Activated CD4-positive, alpha-beta memory T cell treated with anti-CD3 and anti-CD28 coated beads, Interleukin-2, amount 10 ng/mL, durations not matched to agents 7 days and 5 days (primary cell): ENCODE measurements around the gene KRTAP10-4. TPM values are rescaled to one million over a fixed set of nuclear protein-coding genes. Genes with fewer than 3 reads are reported as not detected.
"Not testable (repeated sequence)": the region's sequence is repeated elsewhere in the genome, so short reads cannot be mapped to it uniquely, and the experiment has no call there.

Experiments
- CTCF ChIA-PET: fragments of 350-600 bp; sonication (Branson Sonifier 250); formaldehyde crosslinking; loops from one replicate; lab custom pipeline; 2021; ENCODE audit warnings: antibody characterized with exemption, inconsistent platforms; lab: Charles Lee
- POLR2A ChIA-PET: fragments of 350-600 bp; sonication (Branson Sonifier 250); formaldehyde crosslinking; loops from one replicate; lab custom pipeline; 2021; ENCODE audit warnings: antibody characterized with exemption; lab: Charles Lee
- DNase-seq: peaks from one replicate; pipeline ENCODE4 v3.0.0-alpha.2; 2020
- H3K27ac Mint-ChIP-seq: one replicate; pipeline ENCODE4 v1.8.0; 2021; ENCODE audit warnings: mild to moderate bottlenecking, mixed read lengths
- H3K27me3 Mint-ChIP-seq: one replicate; pipeline ENCODE4 v1.8.0; 2021; ENCODE audit warnings: mixed read lengths
- H3K36me3 Mint-ChIP-seq: one replicate; pipeline ENCODE4 v1.8.0; 2021; ENCODE audit warnings: low read depth, mixed read lengths
- H3K4me1 Mint-ChIP-seq: one replicate; pipeline ENCODE4 v1.8.0; 2021; ENCODE audit warnings: mixed read lengths
- H3K4me3 Mint-ChIP-seq: one replicate; pipeline ENCODE4 v1.8.0; 2021; ENCODE audit warnings: mild to moderate bottlenecking, mixed read lengths
- H3K9me3 Mint-ChIP-seq: one replicate; pipeline ENCODE4 v1.8.0; 2021; ENCODE audit warnings: mixed read lengths
- total RNA-seq, 2 experiments: library from RNA; stranded (reverse); gene quantifications; one replicate each; pipeline ENCODE4 v1.2.3, GENCODE V29; 2021

The KRTAP10-4 gene
- not detected for total RNA-seq

- H3K27me3 Mint-ChIP-seq, DNase-seq, H3K4me1 Mint-ChIP-seq, H3K4me3 Mint-ChIP-seq, H3K36me3 Mint-ChIP-seq, H3K27ac Mint-ChIP-seq, POLR2A ChIA-PET: not testable (repeated sequence)
- H3K9me3 Mint-ChIP-seq = peaks cover 20% of the 10 kb centered on the region
- CTCF ChIA-PET = interaction anchor here (0.7 to 1.0 kb wide), 3 partner anchors 18 to 219 kb away, joined by 3 read pairs; partner anchors contain the start of gene KRTAP10-6
Observed at GRCh38 chr21:44573630-44574456, at the start of gene KRTAP10-4. TSS of gene KRTAP10-4 (plus strand) at chr21:44573729. CDS start at chr21:44573759, 30 bp downstream.

GRCh38 chr21:44524414-44525371, 48.8 kb upstream of the KRTAP10-4 start:
- no peaks in the 10 kb centered on the region for H3K36me3 Mint-ChIP-seq
- no peaks in the 10 kb centered on the region for H3K9me3 Mint-ChIP-seq
- no peak overlapping the region for H3K27ac Mint-ChIP-seq
- no peak overlapping the region for H3K4me3 Mint-ChIP-seq
- ChIA-PET POLR2A (no interaction called here), CTCF (no interaction called here)
- DNase-seq = no peak
- no peaks in the 10 kb centered on the region for H3K27me3 Mint-ChIP-seq
- no peaks in the 10 kb centered on the region for H3K4me1 Mint-ChIP-seq

- no peaks in the 10 kb centered on the region for H3K27me3 Mint-ChIP-seq
- ChIA-PET CTCF (no interaction called here), POLR2A (no interaction called here)
- no peak for DNase-seq
- no peak overlapping the region for H3K27ac Mint-ChIP-seq
- H3K36me3 Mint-ChIP-seq = no peaks in the 10 kb centered on the region
- H3K4me1 Mint-ChIP-seq = no peaks in the 10 kb centered on the region
- H3K9me3 Mint-ChIP-seq = no peaks in the 10 kb centered on the region
- no peak overlapping the region for H3K4me3 Mint-ChIP-seq
Observed at GRCh38 chr21:44525391-44526095, 48.0 kb upstream of the KRTAP10-4 start.

- H3K27ac Mint-ChIP-seq = no peak overlapping the region
- CTCF ChIA-PET = no interaction called here
- no peak for DNase-seq
- H3K4me1 Mint-ChIP-seq = no peaks in the 10 kb centered on the region
- no peaks in the 10 kb centered on the region for H3K9me3 Mint-ChIP-seq
- H3K4me3 Mint-ChIP-seq = no peak overlapping the region
- no peaks in the 10 kb centered on the region for H3K27me3 Mint-ChIP-seq
- POLR2A ChIA-PET = no interaction called here
- no peaks in the 10 kb centered on the region for H3K36me3 Mint-ChIP-seq
Observed at GRCh38 chr21:44526096-44526997, 47.2 kb upstream of the KRTAP10-4 start.

- Mint-ChIP-seq H3K4me3 (no peak overlapping the region), H3K9me3 (no peaks in the 10 kb centered on the region), H3K27me3 (no peaks in the 10 kb centered on the region), H3K36me3 (no peaks in the 10 kb centered on the region), H3K27ac (no peak overlapping the region), H3K4me1 (no peaks in the 10 kb centered on the region)
- DNase-seq = no peak
- CTCF ChIA-PET = no interaction called here
- POLR2A ChIA-PET = no interaction called here
Observed at GRCh38 chr21:44527156-44527982, 46.2 kb upstream of the KRTAP10-4 start.

- Mint-ChIP-seq H3K4me1 (no peaks in the 10 kb centered on the region), H3K27me3 (no peaks in the 10 kb centered on the region), H3K27ac (no peak overlapping the region), H3K36me3 (no peaks in the 10 kb centered on the region), H3K4me3 (no peak overlapping the region), H3K9me3 (no peaks in the 10 kb centered on the region)
- CTCF ChIA-PET = no interaction called here
- no peak for DNase-seq
- POLR2A ChIA-PET = no interaction called here
Observed at GRCh38 chr21:44527983-44528633, 45.4 kb upstream of the KRTAP10-4 start.

- Mint-ChIP-seq H3K36me3 (no peaks in the 10 kb centered on the region), H3K27ac (no peak overlapping the region), H3K27me3 (no peaks in the 10 kb centered on the region), H3K4me3 (no peak overlapping the region), H3K4me1 (no peaks in the 10 kb centered on the region), H3K9me3 (no peaks in the 10 kb centered on the region)
- POLR2A ChIA-PET = no interaction called here
- DNase-seq = no peak
- CTCF ChIA-PET = no interaction called here
Observed at GRCh38 chr21:44528634-44528995, 44.9 kb upstream of the KRTAP10-4 start.

- H3K36me3 Mint-ChIP-seq = no peaks in the 10 kb centered on the region
- DNase-seq = no peak
- CTCF ChIA-PET = no interaction called here
- H3K27me3 Mint-ChIP-seq = no peaks in the 10 kb centered on the region
- no peaks in the 10 kb centered on the region for H3K9me3 Mint-ChIP-seq
- H3K4me3 Mint-ChIP-seq = no peak overlapping the region
- H3K27ac Mint-ChIP-seq = no peak overlapping the region
- no peaks in the 10 kb centered on the region for H3K4me1 Mint-ChIP-seq
- POLR2A ChIA-PET = no interaction called here
Observed at GRCh38 chr21:44529011-44529421, 44.5 kb upstream of the KRTAP10-4 start.

GRCh38 chr21:44529503-44530125, 43.9 kb upstream of the KRTAP10-4 start:
- POLR2A ChIA-PET = no interaction called here
- H3K27me3 Mint-ChIP-seq = no peaks in the 10 kb centered on the region
- H3K27ac Mint-ChIP-seq = no peak overlapping the region
- no peaks in the 10 kb centered on the region for H3K36me3 Mint-ChIP-seq
- H3K4me1 Mint-ChIP-seq = no peaks in the 10 kb centered on the region
- H3K4me3 Mint-ChIP-seq = no peak overlapping the region
- CTCF ChIA-PET = no interaction called here
- DNase-seq = no peak
- peaks cover under 1% of the 10 kb centered on the region for H3K9me3 Mint-ChIP-seq

GRCh38 chr21:44530221-44530902, 43.2 kb upstream of the KRTAP10-4 start:
- POLR2A ChIA-PET = no interaction called here
- no peak for DNase-seq
- CTCF ChIA-PET = no interaction called here
- H3K9me3 Mint-ChIP-seq = peaks cover 2% of the 10 kb centered on the region
- H3K27me3 Mint-ChIP-seq = no peaks in the 10 kb centered on the region
- H3K27ac Mint-ChIP-seq = no peak overlapping the region
- no peaks in the 10 kb centered on the region for H3K4me1 Mint-ChIP-seq
- H3K36me3 Mint-ChIP-seq = no peaks in the 10 kb centered on the region
- H3K4me3 Mint-ChIP-seq = no peak overlapping the region
